ENCODE results near the gene KRT73. TPM values are rescaled to one million over a fixed set of nuclear protein-coding genes. Genes with fewer than 3 reads are reported as not detected.
A peak's percentile ranks its signal among the peaks of the same experiment; 100 is the strongest.

The KRT73 gene
- total and polyA plus RNA-seq, 9 of the 15 experiments (the other 6 are each of a cell fraction or from before 2014, with no cell fraction given): 0.09 to 0.18 (median 0.13) TPM; not detected in 5

DNA sequence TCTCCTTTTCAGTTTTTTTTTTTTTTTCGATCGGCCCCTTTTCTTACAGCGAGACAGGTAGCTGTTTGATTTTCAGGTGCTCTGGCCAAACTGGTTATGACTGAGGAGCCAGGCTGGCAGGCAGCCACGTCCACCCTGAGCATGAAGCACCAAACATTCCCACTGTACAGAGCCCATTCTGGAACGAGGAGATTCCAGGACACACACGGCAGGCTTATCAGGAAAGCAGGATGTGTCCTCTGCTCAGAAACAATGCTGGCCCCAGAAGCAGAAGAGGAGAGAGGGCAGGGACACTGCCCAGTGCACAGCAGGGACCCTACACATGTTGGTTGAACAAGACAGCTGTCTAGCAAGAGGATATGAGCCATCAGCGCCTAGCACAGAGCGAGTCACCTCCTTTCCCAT lies 37.4 kb upstream of the KRT73 start:
- ATAC-seq (peak; percentile 40), FAIRE-seq (peak; percentile 67), DNase-seq (ENCODE audit: extremely low read depth in 1 of 4, low spot score in 3 of 4) (no peak)
- Histone ChIP-seq H3K36me3 (ENCODE audit: control insufficient read depth, insufficient read depth, low read length) (no peaks in the 10 kb centered on the region), H2AFZ (ENCODE audit: low read depth, low read length) (peak overlapping the region; percentile 69), H3K4me1 (replicated peaks in 1 of 2; ENCODE audit: control insufficient read depth in 2 of 2, insufficient read depth in 2 of 2, low read length in 2 of 2) (peaks cover 36 to 37% of the 10 kb centered on the region in 2 experiments), H4K20me1 (replicated peaks; ENCODE audit: control insufficient read depth, insufficient read depth, low read length) (no peaks in the 10 kb centered on the region), H3K27me3 (ENCODE audit: control insufficient read depth in 2 of 2, insufficient read depth in 2 of 2, low read length in 2 of 2) (no peaks in the 10 kb centered on the region), H3K27ac (ENCODE audit: extremely low read depth, low read depth, low read length) (no peak overlapping the region), H3K79me2 (ENCODE audit: control insufficient read depth, insufficient read depth, low read length) (no peaks in the 10 kb centered on the region), H3K4me2 (ENCODE audit: insufficient read depth, low read length) (no peak overlapping the region), H3K4me3 (no peak overlapping the region), H3K9me1 (ENCODE audit: control insufficient read depth, insufficient read depth, low read length) (no peaks in the 10 kb centered on the region), H3K9ac (ENCODE audit: insufficient read depth in 1 of 2, low read depth in 2 of 2, low read length in 2 of 2) (no peak overlapping the region), H3K9me3 (replicated peaks; ENCODE audit: control insufficient read depth, insufficient read depth, low read depth, low read length) (no peaks in the 10 kb centered on the region)
- in situ Hi-C loops (cut with MboI): no loop called here
- no TSS peak for BruUV-seq (replicated peaks)
- WGBS (ENCODE audit: insufficient coverage, low coverage, missing lambda C conversion rate): 34% methylated on average over 6 of the region's 8 CpGs
- POLR2A ChIA-PET: interaction anchor here (1.0 kb wide), 1 partner anchor 11 kb away, joined by 3 read pairs; no protein-coding TSS in a partner anchor
- intact Hi-C loops (cut with micrococcal nuclease): no loop called here
- CTCF ChIA-PET (ENCODE audit: low intra/inter-chr PET ratio): no interaction called here
- no peak for TF ChIP-seq DNMT1 (IDR thresholded peaks at IDR 0.05)
- TF ChIP-seq NFE2 (IDR thresholded peaks at IDR 0.05; ENCODE audit: low read depth): no peak

DNA sequence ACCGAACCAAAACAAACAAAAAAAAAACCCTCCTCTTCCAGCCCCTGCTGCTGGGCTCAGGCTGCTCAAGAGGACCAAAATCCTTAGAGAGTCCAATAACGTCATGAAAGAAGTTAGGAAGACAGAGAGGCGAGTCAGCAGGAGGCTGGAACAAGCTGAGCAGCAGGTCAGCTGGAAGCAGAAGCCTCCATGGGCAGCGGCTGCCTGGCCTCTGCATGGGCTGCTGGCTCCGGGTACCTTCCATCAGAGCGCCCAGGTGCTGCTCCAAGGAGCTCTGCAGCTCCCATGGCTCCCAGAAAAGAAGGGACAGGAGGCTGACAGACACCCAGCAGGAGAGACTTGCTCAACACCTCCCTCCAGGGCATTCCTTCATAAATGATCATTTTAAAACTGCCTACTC lies 36.9 kb upstream of the KRT73 start:
- DNase-seq (ENCODE audit: extremely low read depth in 1 of 4, low spot score in 3 of 4): no peak
- Histone ChIP-seq H2AFZ (ENCODE audit: low read depth, low read length) (peak overlapping the region; percentile 69; the same call in 1 of the 2 replicates), H3K9ac (ENCODE audit: insufficient read depth in 1 of 2, low read depth in 2 of 2, low read length in 2 of 2) (peak overlapping the region in 1 of 2 experiments; percentile 8; a peak in 1 of 4 replicates), H3K79me2 (ENCODE audit: control insufficient read depth, insufficient read depth, low read length) (no peaks in the 10 kb centered on the region), H3K4me2 (ENCODE audit: insufficient read depth, low read length) (no peak overlapping the region), H3K27me3 (ENCODE audit: control insufficient read depth in 2 of 2, insufficient read depth in 2 of 2, low read length in 2 of 2) (no peaks in the 10 kb centered on the region), H3K9me1 (ENCODE audit: control insufficient read depth, insufficient read depth, low read length) (no peaks in the 10 kb centered on the region), H3K36me3 (ENCODE audit: control insufficient read depth, insufficient read depth, low read length) (no peaks in the 10 kb centered on the region), H3K4me1 (replicated peaks in 1 of 2; ENCODE audit: control insufficient read depth in 2 of 2, insufficient read depth in 2 of 2, low read length in 2 of 2) (peaks cover 32 to 36% of the 10 kb centered on the region in 2 experiments), H3K4me3 (no peak overlapping the region), H3K27ac (ENCODE audit: extremely low read depth, low read depth, low read length) (no peak overlapping the region), H4K20me1 (replicated peaks; ENCODE audit: control insufficient read depth, insufficient read depth, low read length) (no peaks in the 10 kb centered on the region), H3K9me3 (replicated peaks; ENCODE audit: control insufficient read depth, insufficient read depth, low read depth, low read length) (no peaks in the 10 kb centered on the region)
- ATAC-seq: no peak; the same call in 2 of the 3 replicates
- POLR2A ChIA-PET: no interaction called here
- no peak for FAIRE-seq
- in situ Hi-C loops (cut with MboI) (no loop called here), intact Hi-C loops (cut with micrococcal nuclease) (no loop called here)
- CTCF ChIA-PET (ENCODE audit: low intra/inter-chr PET ratio): no interaction called here
- WGBS (ENCODE audit: insufficient coverage, low coverage, missing lambda C conversion rate): 52% methylated on average over 5 of the region's 6 CpGs
- no TSS peak for BruUV-seq (replicated peaks)
- TF ChIP-seq, protein P1, sequence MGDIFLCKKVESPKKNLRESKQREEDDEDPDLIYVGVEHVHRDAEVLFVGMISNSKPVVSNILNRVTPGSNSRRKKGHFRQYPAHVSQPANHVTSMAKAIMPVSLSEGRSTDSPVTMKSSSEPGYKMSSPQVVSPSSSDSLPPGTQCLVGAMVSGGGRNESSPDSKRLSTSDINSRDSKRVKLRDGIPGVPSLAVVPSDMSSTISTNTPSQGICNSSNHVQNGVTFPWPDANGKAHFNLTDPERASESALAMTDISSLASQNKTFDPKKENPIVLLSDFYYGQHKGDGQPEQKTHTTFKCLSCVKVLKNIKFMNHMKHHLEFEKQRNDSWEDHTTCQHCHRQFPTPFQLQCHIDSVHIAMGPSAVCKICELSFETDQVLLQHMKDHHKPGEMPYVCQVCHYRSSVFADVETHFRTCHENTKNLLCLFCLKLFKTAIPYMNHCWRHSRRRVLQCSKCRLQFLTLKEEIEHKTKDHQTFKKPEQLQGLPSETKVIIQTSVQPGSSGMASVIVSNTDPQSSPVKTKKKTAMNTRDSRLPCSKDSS (IDR thresholded peaks at IDR 0.05; ENCODE audit: low read depth, partially characterized antibody): no peak
- TF ChIP-seq ZNF3 (CRISPR knock-in tag; IDR thresholded peaks at IDR 0.05): no peak
- TF ChIP-seq ATF1 (CRISPR knock-in tag; IDR thresholded peaks at IDR 0.05): no peak
- no peak for TF ChIP-seq ATF1 (tag; IDR thresholded peaks at IDR 0.05)
- no peak for TF ChIP-seq ZFX (CRISPR knock-in tag; IDR thresholded peaks at IDR 0.05)
- no peak for TF ChIP-seq EWSR1 (IDR thresholded peaks at IDR 0.05; ENCODE audit: borderline replicate concordance, low read depth, partially characterized antibody)
- TF ChIP-seq POLR2G (IDR thresholded peaks at IDR 0.05; ENCODE audit: low read depth, low read length): no peak
- TF ChIP-seq, protein P2, sequence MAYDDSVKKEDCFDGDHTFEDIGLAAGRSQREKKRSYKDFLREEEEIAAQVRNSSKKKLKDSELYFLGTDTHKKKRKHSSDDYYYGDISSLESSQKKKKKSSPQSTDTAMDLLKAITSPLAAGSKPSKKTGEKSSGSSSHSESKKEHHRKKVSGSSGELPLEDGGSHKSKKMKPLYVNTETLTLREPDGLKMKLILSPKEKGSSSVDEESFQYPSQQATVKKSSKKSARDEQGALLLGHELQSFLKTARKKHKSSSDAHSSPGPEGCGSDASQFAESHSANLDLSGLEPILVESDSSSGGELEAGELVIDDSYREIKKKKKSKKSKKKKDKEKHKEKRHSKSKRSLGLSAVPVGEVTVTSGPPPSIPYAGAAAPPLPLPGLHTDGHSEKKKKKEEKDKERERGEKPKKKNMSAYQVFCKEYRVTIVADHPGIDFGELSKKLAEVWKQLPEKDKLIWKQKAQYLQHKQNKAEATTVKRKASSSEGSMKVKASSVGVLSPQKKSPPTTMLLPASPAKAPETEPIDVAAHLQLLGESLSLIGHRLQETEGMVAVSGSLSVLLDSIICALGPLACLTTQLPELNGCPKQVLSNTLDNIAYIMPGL (CRISPR knock-in tag; IDR thresholded peaks at IDR 0.05): no peak
- no peak for TF ChIP-seq ZNF316 (IDR thresholded peaks at IDR 0.05)
- TF ChIP-seq GTF2A2 (tag; IDR thresholded peaks at IDR 0.05): no peak
- no peak for TF ChIP-seq TCF3 (CRISPR knock-in tag; IDR thresholded peaks at IDR 0.05)
- no peak for TF ChIP-seq ZNF124 (CRISPR knock-in tag; IDR thresholded peaks at IDR 0.05)
- no peak for TF ChIP-seq CBFA2T2 (conservative IDR thresholded peaks at IDR 0.05)
- TF ChIP-seq POLR3A (IDR thresholded peaks at IDR 0.05; ENCODE audit: borderline replicate concordance, extremely low read depth, insufficient read depth, insufficient read length): no peak
